SK-N-MC (cell line): ENCODE data around the gene DOCK8.

ENCODE experiments used
- EZH2 ChIP-seq: fragments of 200-600 bp; sonication (generic); IDR thresholded peaks from one replicate; pipeline ENCODE4 v1.6.1; 2017; ENCODE audit warnings: antibody characterized with exemption
- POLR2AphosphoS5 ChIP-seq: IDR thresholded peaks from 2 replicates; pipeline ENCODE4 v1.6.1; 2012; ENCODE audit warnings: mild to moderate bottlenecking, low read depth, low read length, borderline replicate concordance

- TF ChIP-seq POLR2AphosphoS5 = no peak
- TF ChIP-seq EZH2 = no peak
These were observed 97.2 kb downstream of the DOCK8 start for GRCh38 chr9:311841-312240.
